Activated CD8-positive, alpha-beta memory T cell treated with anti-CD3 and anti-CD28 coated beads for 1 hour (primary cell): Measurements from ENCODE around the gene MAN1C1.
"Not testable (repeated sequence)": the region's sequence is repeated elsewhere in the genome, so short reads cannot be mapped to it uniquely, and the experiment has no call there.

Experiments used
- DNase-seq, 2 donors: peaks; one replicate each; pipeline ENCODE4 v3.0.0-alpha.2; 2020; ENCODE audit warnings: low read depth in 1 of 2; ENCODE audit errors: extremely low read depth in 1 of 2

Gene MAN1C1

GRCh38 chr1:25653558-25653957 is 37.0 kb downstream of the MAN1C1 start:
- no peak for DNase-seq

GRCh38 chr1:25654109-25654660 is 37.6 kb downstream of the MAN1C1 start:
- DNase-seq = no peak

GRCh38 chr1:25657121-25657882 is 40.7 kb downstream of the MAN1C1 start:
- no peak for DNase-seq

- no peak for DNase-seq
These were observed 41.5 kb downstream of the MAN1C1 start for GRCh38 chr1:25657883-25658760.

GRCh38 chr1:25658791-25659431 is 42.3 kb downstream of the MAN1C1 start:
- DNase-seq = no peak

- no peak for DNase-seq
These were observed 44.6 kb downstream of the MAN1C1 start for GRCh38 chr1:25661043-25661815.

- no peak for DNase-seq
These were observed 45.5 kb downstream of the MAN1C1 start for GRCh38 chr1:25662061-25662460.

- not testable (repeated sequence) for DNase-seq
These were observed 46.4 kb downstream of the MAN1C1 start for GRCh38 chr1:25662959-25663358.

GRCh38 chr1:25664357-25665199 is 48.0 kb downstream of the MAN1C1 start:
- DNase-seq = no peak

GRCh38 chr1:25666460-25666859 is 49.9 kb downstream of the MAN1C1 start:
- no peak for DNase-seq

GRCh38 chr1:25668931-25669573 is 52.5 kb downstream of the MAN1C1 start:
- no peak for DNase-seq

- DNase-seq = no peak
These were observed 53.4 kb downstream of the MAN1C1 start for GRCh38 chr1:25669781-25670567.

GRCh38 chr1:25671929-25672328 is 55.3 kb downstream of the MAN1C1 start:
- no peak for DNase-seq

GRCh38 chr1:25672763-25673409 is 56.3 kb downstream of the MAN1C1 start:
- DNase-seq = no peak

GRCh38 chr1:25673456-25673855 is 56.9 kb downstream of the MAN1C1 start:
- no peak for DNase-seq

GRCh38 chr1:25673962-25674806 is 57.6 kb downstream of the MAN1C1 start:
- no peak for DNase-seq

- no peak for DNase-seq
These were observed 58.2 kb downstream of the MAN1C1 start for GRCh38 chr1:25674807-25675084.
